NCI-H2081 (cell line): ENCODE results near the gene TM9SF3.
A peak's percentile ranks its signal among the peaks of the same experiment; 100 is the strongest.

ENCODE experiments used
- DNase-seq, 2 experiments: peaks; one replicate each; lab custom pipeline; 2025; lab: John Stamatoyannopoulos, UW

Gene TM9SF3

GRCh38 chr10:96511044-96511945 lies 75.5 kb downstream of the TM9SF3 start:
- DNase-seq = peak in 1 of 2 experiments; percentile 7

- no peak for DNase-seq
Measured at GRCh38 chr10:96509017-96509641, 77.7 kb downstream of the TM9SF3 start.

GRCh38 chr10:96507044-96507443 lies 79.8 kb downstream of the TM9SF3 start:
- no peak for DNase-seq

GRCh38 chr10:96505150-96506136 lies 81.4 kb downstream of the TM9SF3 start:
- DNase-seq = no peak

- no peak for DNase-seq
Measured at GRCh38 chr10:96502561-96503282, 84.1 kb downstream of the TM9SF3 start.

- DNase-seq = no peak
Measured at GRCh38 chr10:96501985-96502384, 84.8 kb downstream of the TM9SF3 start.

GRCh38 chr10:96500519-96500918 lies 86.3 kb downstream of the TM9SF3 start:
- no peak for DNase-seq

GRCh38 chr10:96500050-96500449 lies 86.8 kb downstream of the TM9SF3 start:
- DNase-seq = no peak

- no peak for DNase-seq
Measured at GRCh38 chr10:96497391-96497790, 89.4 kb downstream of the TM9SF3 start.

- DNase-seq = no peak
Measured at GRCh38 chr10:96496281-96496925, 90.4 kb downstream of the TM9SF3 start.

GRCh38 chr10:96495544-96495943 lies 91.3 kb downstream of the TM9SF3 start:
- DNase-seq = no peak

GRCh38 chr10:96494694-96495093 lies 92.1 kb downstream of the TM9SF3 start:
- no peak for DNase-seq

GRCh38 chr10:96493871-96494525 lies 92.8 kb downstream of the TM9SF3 start:
- DNase-seq = no peak

GRCh38 chr10:96493254-96493653 lies 93.6 kb downstream of the TM9SF3 start:
- no peak for DNase-seq

- DNase-seq = no peak
Measured at GRCh38 chr10:96491303-96491702, 95.5 kb downstream of the TM9SF3 start.

GRCh38 chr10:96488161-96488935 lies 98.5 kb downstream of the TM9SF3 start:
- DNase-seq = no peak

GRCh38 chr10:96482815-96483588 lies 103.8 kb downstream of the TM9SF3 start:
- no peak for DNase-seq

GRCh38 chr10:96478355-96478754 lies 108.5 kb downstream of the TM9SF3 start:
- no peak for DNase-seq

GRCh38 chr10:96473866-96474265 lies 112.9 kb downstream of the TM9SF3 start:
- DNase-seq = no peak
